ENCODE data around the gene ACOT13. TPM values are rescaled to one million over a fixed set of nuclear protein-coding genes. Genes with fewer than 3 reads are reported as not detected.
"Not testable (repeated sequence)": the region's sequence is repeated elsewhere in the genome, so short reads cannot be mapped to it uniquely, and the experiment has no call there.

The ACOT13 gene
- total and polyA plus RNA-seq, 2 donors (not counting 1 experiment from before 2014, with no cell fraction given), result 3.6 to 6.6 TPM

DNA sequence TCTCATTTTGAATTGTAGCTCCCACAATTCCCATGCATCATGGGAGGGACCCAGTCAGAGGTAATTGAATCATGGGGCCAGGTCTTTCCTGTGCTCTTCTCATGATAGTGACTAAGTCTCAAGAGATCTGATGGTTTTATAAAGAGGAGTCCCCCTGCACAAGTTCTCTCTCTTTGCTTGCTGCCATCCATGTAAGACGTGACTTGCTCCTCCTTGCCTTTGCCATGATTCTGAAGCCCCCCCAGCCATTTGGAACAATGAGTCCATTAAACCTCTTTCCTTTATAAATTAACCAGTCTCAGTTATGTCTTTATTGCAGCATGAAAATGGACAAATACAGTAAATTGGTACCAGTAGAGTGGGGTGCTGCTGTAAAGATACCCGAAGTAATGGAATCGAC is 63.8 kb downstream of the ACOT13 start:
- intact Hi-C loops (cut with micrococcal nuclease); POLR2A ChIA-PET; H3K9ac ChIP-seq (ENCODE audit: low read length); H3K27ac ChIP-seq (ENCODE audit: low read length in 2 of 2); H3K27ac Mint-ChIP-seq; H3K9me3 Mint-ChIP-seq (ENCODE audit: insufficient read depth); H3K36me3 ChIP-seq (replicated peaks in 1 of 2; ENCODE audit: control extremely low read depth in 1 of 2, control insufficient read depth in 1 of 2, extremely low read depth in 1 of 2, insufficient read depth in 2 of 2, low read length in 1 of 2); H3K79me2 ChIP-seq (ENCODE audit: control insufficient read depth, insufficient read depth, low read length); ATAC-seq (ENCODE audit: low read depth); DNase-seq; H3K27me3 Mint-ChIP-seq; H4K20me1 ChIP-seq (ENCODE audit: control insufficient read depth, insufficient read depth, low read length, poor library complexity, severe bottlenecking); H2AFZ ChIP-seq (ENCODE audit: insufficient read depth, low read depth, low read length, poor library complexity, severe bottlenecking); CTCF ChIA-PET; H3K27me3 ChIP-seq (replicated peaks in 1 of 4; ENCODE audit: control extremely low read depth in 1 of 4, control insufficient read depth in 3 of 4, insufficient read depth in 4 of 4, low read length in 3 of 4); H3K4me1 ChIP-seq (ENCODE audit: control insufficient read depth in 2 of 2, insufficient read depth in 2 of 2, low read length in 2 of 2); H3K4me3 Mint-ChIP-seq; H3K4me2 ChIP-seq (replicated peaks; ENCODE audit: low read depth, low read length, poor library complexity, severe bottlenecking); H3K4me1 Mint-ChIP-seq; H3K4me3 ChIP-seq (ENCODE audit: control extremely low read depth in 1 of 5, extremely low read depth in 1 of 5, insufficient read depth in 1 of 5, low read depth in 2 of 5, low read length in 4 of 5): not testable (repeated sequence)
- peaks cover 0 to 22% (median 11%) of the 10 kb centered on the region in 3 donors for H3K9me3 ChIP-seq (ENCODE audit: control extremely low read depth in 1 of 3, control insufficient read depth in 2 of 3, insufficient read depth in 1 of 3, low read length in 2 of 3)
- 100% methylated on average over 3 of the region's 3 CpGs for WGBS (ENCODE audit: insufficient coverage)

DNA sequence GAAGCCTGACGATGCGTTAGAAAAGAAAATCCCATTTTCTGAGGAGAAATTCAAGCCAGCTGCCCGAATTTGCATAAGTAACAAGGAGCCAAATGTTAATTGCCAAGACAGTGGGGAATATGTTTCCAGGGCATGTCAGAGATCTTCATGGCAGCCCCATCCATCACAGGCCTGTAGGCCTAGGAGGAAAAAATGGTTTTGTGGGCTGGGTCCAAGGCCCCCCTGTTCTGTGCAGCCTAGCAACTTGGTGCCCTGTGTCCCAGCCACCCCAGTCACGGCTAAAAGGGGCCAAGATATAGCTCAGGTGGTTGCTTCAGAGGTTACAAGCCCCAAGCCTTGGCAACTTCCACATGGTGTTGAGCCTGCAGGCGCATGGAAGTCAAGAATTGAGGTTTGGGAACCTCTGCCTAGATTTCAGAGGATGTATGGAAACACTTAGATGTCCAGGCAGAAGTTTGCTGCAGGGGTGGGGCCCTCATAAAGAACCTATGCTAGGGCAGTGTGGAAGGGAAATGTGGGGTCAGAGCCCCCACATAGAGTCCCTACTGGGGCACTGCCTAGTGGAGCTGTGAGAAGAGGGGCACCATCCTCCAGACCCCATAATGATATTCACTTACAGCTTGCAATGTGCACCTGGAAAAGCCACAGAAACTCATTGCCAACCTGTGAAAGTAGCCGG is 64.7 kb downstream of the ACOT13 start:
- H3K4me1 ChIP-seq (ENCODE audit: control insufficient read depth in 2 of 2, insufficient read depth in 2 of 2, low read length in 2 of 2); POLR2A ChIA-PET; intact Hi-C loops (cut with micrococcal nuclease); H3K27me3 Mint-ChIP-seq; H3K79me2 ChIP-seq (ENCODE audit: control insufficient read depth, insufficient read depth, low read length); H4K20me1 ChIP-seq (ENCODE audit: control insufficient read depth, insufficient read depth, low read length, poor library complexity, severe bottlenecking); CTCF ChIA-PET; H3K4me3 ChIP-seq (ENCODE audit: control extremely low read depth in 1 of 5, extremely low read depth in 1 of 5, insufficient read depth in 1 of 5, low read depth in 2 of 5, low read length in 4 of 5); H3K36me3 ChIP-seq (replicated peaks in 1 of 2; ENCODE audit: control extremely low read depth in 1 of 2, control insufficient read depth in 1 of 2, extremely low read depth in 1 of 2, insufficient read depth in 2 of 2, low read length in 1 of 2); DNase-seq; H3K4me1 Mint-ChIP-seq; H3K4me2 ChIP-seq (replicated peaks; ENCODE audit: low read depth, low read length, poor library complexity, severe bottlenecking); H3K4me3 Mint-ChIP-seq; H3K27ac Mint-ChIP-seq; H3K27ac ChIP-seq (ENCODE audit: low read length in 2 of 2); H3K9ac ChIP-seq (ENCODE audit: low read length); H2AFZ ChIP-seq (ENCODE audit: insufficient read depth, low read depth, low read length, poor library complexity, severe bottlenecking); H3K27me3 ChIP-seq (replicated peaks in 1 of 4; ENCODE audit: control extremely low read depth in 1 of 4, control insufficient read depth in 3 of 4, insufficient read depth in 4 of 4, low read length in 3 of 4); ATAC-seq (ENCODE audit: low read depth); H3K9me3 Mint-ChIP-seq (ENCODE audit: insufficient read depth): not testable (repeated sequence)
- peaks cover 0 to 22% (median 11%) of the 10 kb centered on the region in 3 donors for H3K9me3 ChIP-seq (ENCODE audit: control extremely low read depth in 1 of 3, control insufficient read depth in 2 of 3, insufficient read depth in 1 of 3, low read length in 2 of 3)
- WGBS (ENCODE audit: insufficient coverage), result 93% methylated on average over 6 of the region's 6 CpGs
